Hepatocyte (in vitro differentiated cells): ENCODE results near the gene SPINK7. TPM values are rescaled to one million over a fixed set of nuclear protein-coding genes. Genes with fewer than 3 reads are reported as not detected.
A peak's percentile ranks its signal among the peaks of the same experiment; 100 is the strongest.

Experiments used
- DNase-seq: peaks from one replicate; pipeline ENCODE4 v3.0.0-alpha.2; 2016; ENCODE audit warnings: low spot score
- H2AFZ ChIP-seq: fragments of 200-600 bp; sonication (generic); 2 replicates; pipeline ENCODE4 v1.6.0; 2016; ENCODE audit warnings: antibody characterized with exemption, mild to moderate bottlenecking
- H3K27ac ChIP-seq: fragments of 200-600 bp; sonication (generic); 2 replicates; pipeline ENCODE4 v1.5.1; 2016; ENCODE audit warnings: mild to moderate bottlenecking
- H3K27me3 ChIP-seq: fragments of 200-600 bp; sonication (generic); 2 replicates; pipeline ENCODE4 v1.6.1; 2016
- H3K36me3 ChIP-seq: fragments of 200-600 bp; sonication (generic); replicated peaks from 2 replicates; pipeline ENCODE4 v1.5.1; 2016; ENCODE audit warnings: low read depth; ENCODE audit not compliant: insufficient read depth
- H3K4me1 ChIP-seq: fragments of 200-600 bp; sonication (generic); 2 replicates; pipeline ENCODE4 v1.5.1; 2016; ENCODE audit warnings: mild to moderate bottlenecking, moderate library complexity; ENCODE audit not compliant: insufficient read depth
- H3K4me2 ChIP-seq: fragments of 200-600 bp; sonication (generic); 2 replicates; pipeline ENCODE4 v1.6.0; 2016
- H3K4me3 ChIP-seq: fragments of 200-600 bp; sonication (generic); 2 replicates; pipeline ENCODE4 v1.5.1; 2016; ENCODE audit warnings: mild to moderate bottlenecking
- H3K79me2 ChIP-seq: fragments of 200-600 bp; sonication (generic); 2 replicates; pipeline ENCODE4 v1.6.0; 2017; ENCODE audit warnings: mild to moderate bottlenecking
- H3K9me2 ChIP-seq: fragments of 200-600 bp; sonication (generic); replicated peaks from 2 replicates; pipeline ENCODE4 v1.6.0; 2017; ENCODE audit warnings: mild to moderate bottlenecking; ENCODE audit not compliant: insufficient read depth
- H3K9me3 ChIP-seq: fragments of 200-600 bp; sonication (generic); 2 replicates; pipeline ENCODE4 v1.5.1; 2016; ENCODE audit warnings: low read depth, mild to moderate bottlenecking
- H4K20me1 ChIP-seq: fragments of 200-600 bp; sonication (generic); 2 replicates; pipeline ENCODE4 v1.6.0; 2016; ENCODE audit warnings: mild to moderate bottlenecking; ENCODE audit not compliant: insufficient read depth, poor library complexity, severe bottlenecking
- CTCF ChIP-seq: fragments of 200-600 bp; sonication (generic); IDR thresholded peaks from 2 replicates; pipeline ENCODE4 v1.5.1; 2016; ENCODE audit warnings: antibody characterized with exemption, mild to moderate bottlenecking; ENCODE audit not compliant: poor library complexity
- EZH2 ChIP-seq: fragments of 200-600 bp; sonication (generic); IDR thresholded peaks from 2 replicates; pipeline ENCODE4 v1.6.1; 2016; ENCODE audit warnings: antibody characterized with exemption, mild to moderate bottlenecking, borderline replicate concordance
- EZH2phosphoT487 ChIP-seq: fragments of 200-600 bp; sonication (generic); IDR thresholded peaks from one replicate; pipeline ENCODE4 v1.6.1; 2018; ENCODE audit warnings: antibody characterized with exemption, mild to moderate bottlenecking, low read depth, moderate library complexity; ENCODE audit not compliant: unreplicated experiment, severe bottlenecking
- WGBS: methylation state at CpG from one replicate; pipeline ENCODE4 v1.1.6; 2016; ENCODE audit warnings: low lambda C conversion rate; ENCODE audit errors: missing lambda C conversion rate; 5-methylcytosine and 5-hydroxymethylcytosine counted together
- polyA plus RNA-seq: library from polyadenylated mRNA; unstranded; fragments of >200 nt; fragmentation: Nextera tagmentation; extraction: Ambion mirVana; gene quantifications from 2 replicates; pipeline ENCODE4 v1.2.1, GENCODE V29; 2016
- total RNA-seq: library from RNA; depleted of rRNA; stranded (reverse); fragments of >200 nt; gene quantifications from 2 replicates; pipeline ENCODE4 v1.2.3, GENCODE V29; 2014

Gene SPINK7
- total and polyA plus RNA-seq, 2 experiments from 2014 or later: not detected

GRCh38 chr5:148290271-148291195 is 21.7 kb upstream of the SPINK7 start:
- Histone ChIP-seq H3K4me3 (no peak overlapping the region), H3K79me2 (no peaks in the 10 kb centered on the region), H4K20me1 (no peaks in the 10 kb centered on the region), H3K27me3 (no peaks in the 10 kb centered on the region), H2AFZ (no peak overlapping the region), H3K9me2 (no peaks in the 10 kb centered on the region), H3K4me1 (no peaks in the 10 kb centered on the region), H3K9me3 (no peaks in the 10 kb centered on the region), H3K36me3 (no peaks in the 10 kb centered on the region), H3K27ac (no peak overlapping the region), H3K4me2 (no peak overlapping the region)
- peak; percentile 52 for DNase-seq
- 47% methylated on average over 6 of the region's 6 CpGs for WGBS
- TF ChIP-seq EZH2phosphoT487: no peak
- peak; percentile 67 for TF ChIP-seq CTCF
- no peak for TF ChIP-seq EZH2

GRCh38 chr5:148297731-148298130 is 14.5 kb upstream of the SPINK7 start:
- no peak overlapping the region for H3K4me3 ChIP-seq
- WGBS: 70% methylated on average over 4 of the region's 4 CpGs

GRCh38 chr5:148306446-148306845 is 5.8 kb upstream of the SPINK7 start:
- Histone ChIP-seq H3K4me1 (no peaks in the 10 kb centered on the region), H3K9me2 (no peaks in the 10 kb centered on the region), H2AFZ (no peak overlapping the region), H3K27ac (no peak overlapping the region), H3K79me2 (no peaks in the 10 kb centered on the region), H3K4me3 (no peak overlapping the region), H3K4me2 (no peak overlapping the region), H3K27me3 (peaks cover 3% of the 10 kb centered on the region), H3K36me3 (no peaks in the 10 kb centered on the region), H4K20me1 (no peaks in the 10 kb centered on the region), H3K9me3 (no peaks in the 10 kb centered on the region)
- no peak for TF ChIP-seq EZH2
- TF ChIP-seq EZH2phosphoT487: no peak
- TF ChIP-seq CTCF: no peak
- 73% methylated on average over 1 of the region's 1 CpG for WGBS
- no peak for DNase-seq

More at GRCh38 chr5:148297731-148298130, 14.5 kb upstream of the SPINK7 start:
- H4K20me1 ChIP-seq: no peaks in the 10 kb centered on the region
- H3K79me2 ChIP-seq: no peaks in the 10 kb centered on the region
- DNase-seq: no peak
- H3K9me3 ChIP-seq: no peaks in the 10 kb centered on the region
- TF ChIP-seq EZH2 (no peak), EZH2phosphoT487 (no peak), CTCF (no peak)
- no peak overlapping the region for H3K4me2 ChIP-seq
- H3K36me3 ChIP-seq: no peaks in the 10 kb centered on the region
- no peak overlapping the region for H3K27ac ChIP-seq
- H2AFZ ChIP-seq: no peak overlapping the region
- H3K9me2 ChIP-seq: no peaks in the 10 kb centered on the region
- no peaks in the 10 kb centered on the region for H3K4me1 ChIP-seq
- H3K27me3 ChIP-seq: peaks cover 3% of the 10 kb centered on the region
